HG03575 (cell line): Measurements from ENCODE around the gene SCLT1.
A peak's percentile ranks its signal among the peaks of the same experiment; 100 is the strongest.

Source experiments
- ATAC-seq: cut with Tn5 transposase; IDR thresholded peaks from one replicate; pipeline ENCODE4 v1.9.1; 2021; ENCODE audit not compliant: unreplicated experiment, insufficient number of reproducible peaks, low FRiP score; ENCODE audit errors: extremely low read depth

The SCLT1 gene

GRCh38 chr4:128979934-128980333 is 113.4 kb downstream of the SCLT1 start:
- no peak for ATAC-seq

GRCh38 chr4:128978985-128979384 is 114.4 kb downstream of the SCLT1 start:
- ATAC-seq, result no peak

GRCh38 chr4:128974136-128974581 is 119.2 kb downstream of the SCLT1 start:
- ATAC-seq, result no peak

GRCh38 chr4:128973384-128973783 is 120.0 kb downstream of the SCLT1 start:
- ATAC-seq, result no peak

GRCh38 chr4:128961405-128961804 is 131.9 kb downstream of the SCLT1 start:
- no peak for ATAC-seq

GRCh38 chr4:128958194-128958593 is 135.1 kb downstream of the SCLT1 start:
- no peak for ATAC-seq

GRCh38 chr4:128957459-128957858 is 135.9 kb downstream of the SCLT1 start:
- no peak for ATAC-seq

- no peak for ATAC-seq
These were observed 137.6 kb downstream of the SCLT1 start for GRCh38 chr4:128955751-128956150.

- no peak for ATAC-seq
These were observed 138.4 kb downstream of the SCLT1 start for GRCh38 chr4:128954941-128955340.

- ATAC-seq, result no peak
These were observed 142.0 kb downstream of the SCLT1 start for GRCh38 chr4:128951316-128951715.

- no peak for ATAC-seq
These were observed 142.5 kb downstream of the SCLT1 start for GRCh38 chr4:128950796-128951195.

GRCh38 chr4:128946916-128947315 is 146.4 kb downstream of the SCLT1 start:
- no peak for ATAC-seq

GRCh38 chr4:128942607-128943006 is 150.7 kb downstream of the SCLT1 start:
- no peak for ATAC-seq

GRCh38 chr4:128940971-128941370 is 152.4 kb downstream of the SCLT1 start:
- ATAC-seq, result no peak

- ATAC-seq, result no peak
These were observed 163.3 kb downstream of the SCLT1 start for GRCh38 chr4:128930051-128930450.

- ATAC-seq, result no peak
These were observed 168.4 kb downstream of the SCLT1 start for GRCh38 chr4:128924951-128925350.

- ATAC-seq, result no peak
These were observed 171.4 kb downstream of the SCLT1 start for GRCh38 chr4:128921954-128922353.

- ATAC-seq, result peak; percentile 79
These were observed 175.6 kb downstream of the SCLT1 start for GRCh38 chr4:128917781-128918180.

GRCh38 chr4:128916832-128917231 is 176.5 kb downstream of the SCLT1 start:
- peak; percentile 40 for ATAC-seq

GRCh38 chr4:128915544-128915943 is 177.8 kb downstream of the SCLT1 start:
- no peak for ATAC-seq

GRCh38 chr4:128913228-128913627 is 180.1 kb downstream of the SCLT1 start:
- ATAC-seq, result no peak

- ATAC-seq, result no peak
These were observed 184.6 kb downstream of the SCLT1 start for GRCh38 chr4:128908735-128909134.
